Panc1 (cell line): Measurements from ENCODE around the gene PDPN.

Experiments used
- CTCF ChIP-seq: fragments of 450-650 bp; IDR thresholded peaks from 2 replicates; pipeline ENCODE4 v1.5.1; 2017; ENCODE audit warnings: mild to moderate bottlenecking
- POLR2AphosphoS5 ChIP-seq: IDR thresholded peaks from 2 replicates; pipeline ENCODE4 v1.6.1; 2012; ENCODE audit warnings: mild to moderate bottlenecking, low read depth, low read length, moderate library complexity
- REST ChIP-seq, 2 experiments: IDR thresholded peaks; 2 replicates each; pipeline ENCODE4 v1.6.1; 2011 to 2012; ENCODE audit warnings: low read depth in 2 of 2, control low read depth in 1 of 2, low read length in 1 of 2, mild to moderate bottlenecking in 1 of 2, moderate library complexity in 1 of 2; ENCODE audit not compliant: insufficient read depth in 1 of 2
- SIN3A ChIP-seq: IDR thresholded peaks from 2 replicates; pipeline ENCODE4 v1.6.1; 2012; ENCODE audit warnings: low read depth, mild to moderate bottlenecking, low read length, moderate library complexity, borderline replicate concordance; ENCODE audit not compliant: insufficient read depth

- TF ChIP-seq CTCF: no peak
- TF ChIP-seq SIN3A: no peak
- no peak for TF ChIP-seq REST (IDR thresholded peaks at IDR 0.05; ENCODE audit: insufficient read depth in 1 of 2, low read depth in 2 of 2, low read length in 1 of 2)
- TF ChIP-seq POLR2AphosphoS5: no peak
Measured at GRCh38 chr1:13548281-13548680, 35.4 kb upstream of the PDPN start.
